Duodenal mucosa (tissue), 2 donors: Measurements from ENCODE around the gene GLI1.
A peak's percentile ranks its signal among the peaks of the same experiment; 100 is the strongest.

Experiments
- H3K27ac ChIP-seq: one replicate; pipeline ENCODE4 v1.7.0; 2013; ENCODE audit warnings: low read depth, low read length
- H3K27me3 ChIP-seq, 2 donors: one replicate each; pipeline ENCODE4 v1.7.0; 2013; ENCODE audit warnings: low read length in 2 of 2, control low read depth in 1 of 2; ENCODE audit not compliant: insufficient read depth in 2 of 2, control insufficient read depth in 1 of 2
- H3K36me3 ChIP-seq, 2 donors: one replicate each; pipeline ENCODE4 v1.7.0; 2013; ENCODE audit warnings: low read length in 2 of 2, control low read depth in 1 of 2; ENCODE audit not compliant: insufficient read depth in 2 of 2, control insufficient read depth in 1 of 2
- H3K4me1 ChIP-seq, 2 donors: one replicate each; pipeline ENCODE4 v1.7.0; 2013; ENCODE audit warnings: low read length in 2 of 2, control low read depth in 1 of 2; ENCODE audit not compliant: insufficient read depth in 2 of 2, control insufficient read depth in 1 of 2
- H3K4me3 ChIP-seq, 2 donors: one replicate each; pipeline ENCODE4 v1.7.0; 2013; ENCODE audit warnings: low read length in 2 of 2, low read depth in 1 of 2
- H3K9ac ChIP-seq, 2 donors: one replicate each; pipeline ENCODE4 v1.7.0; 2013; ENCODE audit warnings: low read length in 2 of 2, low read depth in 1 of 2
- H3K9me3 ChIP-seq, 2 donors: one replicate each; pipeline ENCODE4 v1.7.0; 2013; ENCODE audit warnings: low read length in 2 of 2, control low read depth in 1 of 2; ENCODE audit not compliant: control insufficient read depth in 1 of 2

The GLI1 gene

GRCh38 chr12:57429473-57430111, 30.0 kb upstream of the GLI1 start:
- H3K4me3 ChIP-seq: peak overlapping the region; percentile 77 to 84
- peak overlapping the region; percentile 78 for H3K27ac ChIP-seq
- H3K9ac ChIP-seq: peak overlapping the region; percentile 75 to 79
- no peaks in the 10 kb centered on the region for H3K27me3 ChIP-seq
- H3K36me3 ChIP-seq: no peaks in the 10 kb centered on the region
- peaks cover 10 to 15% of the 10 kb centered on the region in 2 donors for H3K4me1 ChIP-seq
- H3K9me3 ChIP-seq: no peaks in the 10 kb centered on the region

GRCh38 chr12:57430112-57430930, 29.3 kb upstream of the GLI1 start:
- Histone ChIP-seq H3K9ac (peak overlapping the region; percentile 79 to 87), H3K36me3 (no peaks in the 10 kb centered on the region), H3K27ac (peak overlapping the region; percentile 82), H3K4me3 (peak overlapping the region; percentile 77 to 84), H3K27me3 (no peaks in the 10 kb centered on the region), H3K9me3 (no peaks in the 10 kb centered on the region), H3K4me1 (peaks cover 10 to 18% of the 10 kb centered on the region in 2 donors)

DNA sequence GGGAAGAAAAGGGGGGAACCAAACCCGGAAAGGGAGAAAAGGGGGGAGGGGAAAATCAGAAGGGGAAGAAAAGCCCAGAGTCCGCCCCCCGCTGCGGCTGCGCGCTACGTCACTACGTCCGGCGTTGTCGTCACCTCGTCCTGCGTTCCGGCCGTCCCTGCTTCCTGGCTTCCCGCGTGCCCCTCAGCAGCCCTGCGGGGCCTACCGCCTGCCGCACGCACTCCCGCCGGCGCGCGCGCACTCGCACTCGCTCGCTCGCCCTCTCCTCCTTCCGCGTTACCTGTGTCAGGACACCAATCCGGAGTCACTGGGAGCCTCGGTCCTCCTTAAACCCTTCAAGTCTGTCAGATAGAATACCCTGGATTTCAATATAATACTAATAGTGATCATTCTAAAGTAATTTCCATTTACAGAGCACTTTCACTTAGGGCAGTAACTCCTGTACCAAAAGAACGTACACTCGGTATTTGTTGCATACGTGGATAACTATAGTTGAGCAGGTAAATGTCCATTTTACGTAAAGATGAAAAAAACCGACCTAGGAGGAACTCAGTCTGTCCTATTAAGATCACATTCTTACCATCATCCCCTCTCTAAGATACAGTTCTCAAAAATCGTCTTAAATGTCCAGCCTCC, 28.5 kb upstream of the GLI1 start, which contains the start of gene R3HDM2:
R3HDM2 (minus strand) TSS at position 113 of the 636 bp plus-strand sequence. CDS start 120,615 bp downstream, outside the sequence.
- no peaks in the 10 kb centered on the region for H3K36me3 ChIP-seq
- H3K9me3 ChIP-seq: no peaks in the 10 kb centered on the region
- H3K27me3 ChIP-seq: no peaks in the 10 kb centered on the region
- H3K9ac ChIP-seq: peak within 1 kb of the TSS; percentile 79 to 87
- H3K27ac ChIP-seq: peak within 1 kb of the TSS; percentile 82
- H3K4me1 ChIP-seq: peaks cover 10 to 18% of the 10 kb centered on the region in 2 donors
- H3K4me3 ChIP-seq: peak within 1 kb of the TSS; percentile 77 to 84

GRCh38 chr12:57431654-57432188, 27.9 kb upstream of the GLI1 start:
- Histone ChIP-seq H3K4me1 (peaks cover 10 to 18% of the 10 kb centered on the region in 2 donors), H3K9ac (peak overlapping the region; percentile 73 to 87), H3K36me3 (no peaks in the 10 kb centered on the region), H3K9me3 (no peaks in the 10 kb centered on the region), H3K27me3 (no peaks in the 10 kb centered on the region), H3K4me3 (peak overlapping the region; percentile 75 to 77), H3K27ac (no peak overlapping the region)

GRCh38 chr12:57433370-57433769, 26.2 kb upstream of the GLI1 start:
- H3K9ac ChIP-seq: no peak overlapping the region
- H3K27ac ChIP-seq: no peak overlapping the region
- no peaks in the 10 kb centered on the region for H3K36me3 ChIP-seq
- no peak overlapping the region for H3K4me3 ChIP-seq
- peaks cover 10 to 18% of the 10 kb centered on the region in 2 donors for H3K4me1 ChIP-seq
- H3K27me3 ChIP-seq: no peaks in the 10 kb centered on the region
- H3K9me3 ChIP-seq: no peaks in the 10 kb centered on the region

- Histone ChIP-seq H3K4me1 (peaks cover 4 to 13% of the 10 kb centered on the region in 2 donors), H3K4me3 (no peak within 1 kb of the TSS), H3K9me3 (no peaks in the 10 kb centered on the region), H3K9ac (no peak within 1 kb of the TSS), H3K27me3 (no peaks in the 10 kb centered on the region), H3K27ac (no peak within 1 kb of the TSS), H3K36me3 (no peaks in the 10 kb centered on the region)
Observed at GRCh38 chr12:57434517-57435223, 24.9 kb upstream of the GLI1 start, which contains the start of gene INHBC. Gene INHBC, plus strand, starts transcription at chr12:57434784. Its CDS starts 103 bp downstream, at chr12:57434887.

GRCh38 chr12:57435293-57435692, 24.3 kb upstream of the GLI1 start:
- no peak overlapping the region for H3K9ac ChIP-seq
- no peaks in the 10 kb centered on the region for H3K27me3 ChIP-seq
- H3K4me3 ChIP-seq: no peak overlapping the region
- H3K9me3 ChIP-seq: no peaks in the 10 kb centered on the region
- H3K4me1 ChIP-seq: peaks cover 0 to 9% of the 10 kb centered on the region in 2 donors
- no peaks in the 10 kb centered on the region for H3K36me3 ChIP-seq
- no peak overlapping the region for H3K27ac ChIP-seq

GRCh38 chr12:57438400-57438799, 21.2 kb upstream of the GLI1 start:
- H3K9ac ChIP-seq: no peak overlapping the region
- H3K4me1 ChIP-seq: peaks cover 0 to 4% of the 10 kb centered on the region in 2 donors
- H3K4me3 ChIP-seq: no peak overlapping the region
- no peaks in the 10 kb centered on the region for H3K36me3 ChIP-seq
- H3K9me3 ChIP-seq: no peaks in the 10 kb centered on the region
- no peaks in the 10 kb centered on the region for H3K27me3 ChIP-seq
- no peak overlapping the region for H3K27ac ChIP-seq

DNA sequence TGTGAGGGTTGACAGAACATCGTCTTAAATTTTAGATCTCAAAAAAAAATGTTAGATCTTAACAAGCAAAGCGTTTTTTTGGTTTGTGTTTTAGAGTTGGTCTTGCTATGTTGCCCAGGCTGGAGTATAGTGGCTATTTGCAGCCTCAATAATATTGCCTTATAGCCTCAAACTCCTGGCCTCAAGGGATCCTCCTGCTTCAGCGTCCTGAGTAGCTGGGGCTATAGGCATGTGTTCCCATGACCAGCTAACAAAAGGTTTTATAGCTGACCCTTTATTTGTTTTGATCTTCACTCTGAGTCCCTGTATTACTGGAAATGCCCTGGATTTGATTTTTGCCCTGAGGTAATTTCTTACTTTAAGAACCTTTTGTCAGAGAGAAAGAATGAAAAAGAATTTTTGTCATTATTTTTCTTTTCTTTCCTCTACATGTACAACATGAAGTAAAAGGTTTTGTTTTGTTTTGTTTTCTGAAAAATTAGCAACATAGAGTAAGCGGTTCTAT, 19.8 kb upstream of the GLI1 start:
- Histone ChIP-seq H3K4me3 (no peak overlapping the region), H3K9me3 (no peaks in the 10 kb centered on the region), H3K4me1 (peaks cover 0 to under 1% of the 10 kb centered on the region in 2 donors), H3K36me3 (no peaks in the 10 kb centered on the region), H3K27ac (no peak overlapping the region), H3K27me3 (no peaks in the 10 kb centered on the region), H3K9ac (no peak overlapping the region)
